Endothelial cell (in vitro differentiated cells): Measurements from ENCODE around the gene HAPLN3. TPM values are rescaled to one million over a fixed set of nuclear protein-coding genes. Genes with fewer than 3 reads are reported as not detected.
A peak's percentile ranks its signal among the peaks of the same experiment; 100 is the strongest.

ENCODE experiments used
- DNase-seq: peaks from one replicate; pipeline ENCODE4 v3.0.0; 2021; ENCODE audit warnings: low spot score
- H3K27ac Mint-ChIP-seq: one replicate; pipeline ENCODE4 v1.8.0; 2021; ENCODE audit warnings: mixed read lengths, inconsistent platforms; ENCODE audit not compliant: unreplicated experiment
- H3K27me3 Mint-ChIP-seq: one replicate; pipeline ENCODE4 v1.8.0; 2021; ENCODE audit warnings: mild to moderate bottlenecking, moderate library complexity, mixed read lengths, inconsistent platforms; ENCODE audit not compliant: unreplicated experiment
- H3K36me3 Mint-ChIP-seq: one replicate; pipeline ENCODE4 v1.8.0; 2021; ENCODE audit warnings: mild to moderate bottlenecking, low read depth, mixed read lengths, inconsistent platforms; ENCODE audit not compliant: unreplicated experiment
- H3K4me1 Mint-ChIP-seq: one replicate; pipeline ENCODE4 v1.8.0; 2021; ENCODE audit warnings: mild to moderate bottlenecking, mixed read lengths, inconsistent platforms; ENCODE audit not compliant: unreplicated experiment
- H3K4me3 Mint-ChIP-seq: one replicate; pipeline ENCODE4 v1.8.0; 2021; ENCODE audit warnings: mild to moderate bottlenecking, mixed read lengths, inconsistent platforms; ENCODE audit not compliant: unreplicated experiment
- H3K9me3 Mint-ChIP-seq: one replicate; pipeline ENCODE4 v1.8.0; 2021; ENCODE audit warnings: mixed read lengths, inconsistent platforms; ENCODE audit not compliant: unreplicated experiment
- CTCF ChIP-seq: fragments of 200-600 bp; sonication (generic); IDR thresholded peaks from one replicate; pipeline ENCODE4 v1.5.0; 2021; ENCODE audit warnings: antibody characterized with exemption; ENCODE audit not compliant: unreplicated experiment
- total RNA-seq: library from RNA; stranded (reverse); fragmentation: NEBNext Ultra II Directional; extraction: Animal tissue kit (Norgen Biotek cat#: 25700); gene quantifications from one replicate; pipeline ENCODE4 v1.2.1, GENCODE V29; 2021; ENCODE audit not compliant: unreplicated experiment

Gene HAPLN3
- total RNA-seq, 1 donor from 2014 or later = 137 TPM

- no peaks in the 10 kb centered on the region for H3K9me3 Mint-ChIP-seq
- H3K36me3 Mint-ChIP-seq = peaks cover 26% of the 10 kb centered on the region
- no peak overlapping the region for H3K27ac Mint-ChIP-seq
- DNase-seq = no peak
- TF ChIP-seq CTCF = no peak
- H3K4me1 Mint-ChIP-seq = peaks cover 4% of the 10 kb centered on the region
- H3K27me3 Mint-ChIP-seq = peaks cover 8% of the 10 kb centered on the region
- H3K4me3 Mint-ChIP-seq = no peak overlapping the region
Observed at GRCh38 chr15:88881775-88882174, 13.6 kb downstream of the HAPLN3 start.

- TF ChIP-seq CTCF = no peak
- Mint-ChIP-seq H3K27ac (no peak overlapping the region), H3K9me3 (no peaks in the 10 kb centered on the region), H3K4me1 (peaks cover 4% of the 10 kb centered on the region), H3K36me3 (peaks cover 33% of the 10 kb centered on the region), H3K4me3 (no peak overlapping the region), H3K27me3 (peaks cover 8% of the 10 kb centered on the region)
- no peak for DNase-seq
Observed at GRCh38 chr15:88880944-88881740, 14.2 kb downstream of the HAPLN3 start.

GRCh38 chr15:88878720-88879184 lies 16.6 kb downstream of the HAPLN3 start:
- Mint-ChIP-seq H3K27me3 (peaks cover 10% of the 10 kb centered on the region), H3K4me1 (no peaks in the 10 kb centered on the region), H3K4me3 (no peak overlapping the region), H3K27ac (no peak overlapping the region), H3K9me3 (no peaks in the 10 kb centered on the region), H3K36me3 (peaks cover 33% of the 10 kb centered on the region)
- peak; percentile 68 for TF ChIP-seq CTCF
- DNase-seq = peak; percentile 73

- H3K4me3 Mint-ChIP-seq = no peak overlapping the region
- H3K4me1 Mint-ChIP-seq = no peaks in the 10 kb centered on the region
- no peaks in the 10 kb centered on the region for H3K9me3 Mint-ChIP-seq
- H3K36me3 Mint-ChIP-seq = peaks cover 33% of the 10 kb centered on the region
- H3K27ac Mint-ChIP-seq = no peak overlapping the region
- no peak for TF ChIP-seq CTCF
- peaks cover 12% of the 10 kb centered on the region for H3K27me3 Mint-ChIP-seq
- no peak for DNase-seq
Observed at GRCh38 chr15:88877906-88878305, 17.4 kb downstream of the HAPLN3 start.

- H3K27ac Mint-ChIP-seq = no peak overlapping the region
- no peak overlapping the region for H3K4me3 Mint-ChIP-seq
- no peak for DNase-seq
- H3K4me1 Mint-ChIP-seq = no peaks in the 10 kb centered on the region
- H3K9me3 Mint-ChIP-seq = no peaks in the 10 kb centered on the region
- H3K27me3 Mint-ChIP-seq = peaks cover 12% of the 10 kb centered on the region
- no peak for TF ChIP-seq CTCF
- peaks cover 36% of the 10 kb centered on the region for H3K36me3 Mint-ChIP-seq
Observed at GRCh38 chr15:88877415-88877814, 17.9 kb downstream of the HAPLN3 start.
